Brain microvascular endothelial cell (primary cell): ENCODE measurements around the gene MBNL1.
"Not testable (repeated sequence)": the region's sequence is repeated elsewhere in the genome, so short reads cannot be mapped to it uniquely, and the experiment has no call there.

ENCODE experiments used
- DNase-seq: peaks from one replicate; pipeline ENCODE4 v3.0.0-alpha.2; 2020
- H3K27ac ChIP-seq: fragments of 250-450 bp; sonication (Bioruptor Pico); 2 replicates; pipeline ENCODE4 v1.5.1; 2020; ENCODE audit warnings: mild to moderate bottlenecking, moderate library complexity
- H3K27me3 ChIP-seq: fragments of 250-450 bp; sonication (Bioruptor Pico); replicated peaks from 2 replicates; pipeline ENCODE4 v1.5.1; 2020; ENCODE audit warnings: mild to moderate bottlenecking
- H3K36me3 ChIP-seq: fragments of 250-450 bp; sonication (Bioruptor Pico); replicated peaks from 2 replicates; pipeline ENCODE4 v1.5.1; 2020; ENCODE audit warnings: mild to moderate bottlenecking
- H3K4me3 ChIP-seq: 2 replicates; pipeline ENCODE4 v1.5.1; 2011; ENCODE audit warnings: low read depth, mild to moderate bottlenecking, control low read depth, low read length, moderate library complexity
- in situ Hi-C: cut with HindIII; loops from 2 replicates; pipeline ENCODE4 v1.10.0; 2017; ENCODE audit warnings: low sequenced_read_pairs, low pct_ligation_motif_present
- TF ChIP-seq, protein P1 (sequence below): IDR thresholded peaks from 2 replicates; pipeline ENCODE4 v1.5.1; 2011; ENCODE audit warnings: low read depth, mild to moderate bottlenecking, moderate library complexity, low read length, control low read depth, inconsistent platforms; ENCODE audit errors: missing control alignments

The MBNL1 gene

DNA sequence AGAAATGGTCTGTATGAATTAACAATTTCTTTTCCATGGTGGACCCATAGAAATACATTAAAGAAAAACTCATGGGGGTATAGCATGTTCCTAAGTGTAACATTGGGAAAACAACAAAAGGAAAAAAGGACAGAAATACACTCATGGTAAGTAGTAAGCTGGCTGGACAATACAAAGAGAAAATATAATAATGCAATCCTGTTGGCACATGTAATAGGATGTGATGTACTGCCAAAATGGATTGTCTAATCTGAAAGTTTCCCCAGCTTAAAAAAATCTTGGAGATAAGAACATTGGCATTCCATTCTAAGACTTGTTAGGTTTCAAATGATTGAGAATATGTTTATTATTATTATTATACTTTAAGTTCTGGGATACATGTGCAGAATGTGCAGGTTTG, 128.1 kb downstream of the MBNL1 start:
- H3K4me3 ChIP-seq: no peak overlapping the region
- in situ Hi-C loops: no loop called here
- DNase-seq: no peak
- H3K27me3 ChIP-seq: no peaks in the 10 kb centered on the region
- H3K27ac ChIP-seq: no peak overlapping the region
- TF ChIP-seq, protein P1, sequence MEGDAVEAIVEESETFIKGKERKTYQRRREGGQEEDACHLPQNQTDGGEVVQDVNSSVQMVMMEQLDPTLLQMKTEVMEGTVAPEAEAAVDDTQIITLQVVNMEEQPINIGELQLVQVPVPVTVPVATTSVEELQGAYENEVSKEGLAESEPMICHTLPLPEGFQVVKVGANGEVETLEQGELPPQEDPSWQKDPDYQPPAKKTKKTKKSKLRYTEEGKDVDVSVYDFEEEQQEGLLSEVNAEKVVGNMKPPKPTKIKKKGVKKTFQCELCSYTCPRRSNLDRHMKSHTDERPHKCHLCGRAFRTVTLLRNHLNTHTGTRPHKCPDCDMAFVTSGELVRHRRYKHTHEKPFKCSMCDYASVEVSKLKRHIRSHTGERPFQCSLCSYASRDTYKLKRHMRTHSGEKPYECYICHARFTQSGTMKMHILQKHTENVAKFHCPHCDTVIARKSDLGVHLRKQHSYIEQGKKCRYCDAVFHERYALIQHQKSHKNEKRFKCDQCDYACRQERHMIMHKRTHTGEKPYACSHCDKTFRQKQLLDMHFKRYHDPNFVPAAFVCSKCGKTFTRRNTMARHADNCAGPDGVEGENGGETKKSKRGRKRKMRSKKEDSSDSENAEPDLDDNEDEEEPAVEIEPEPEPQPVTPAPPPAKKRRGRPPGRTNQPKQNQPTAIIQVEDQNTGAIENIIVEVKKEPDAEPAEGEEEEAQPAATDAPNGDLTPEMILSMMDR: no peak
- peaks cover 6% of the 10 kb centered on the region for H3K36me3 ChIP-seq

DNA sequence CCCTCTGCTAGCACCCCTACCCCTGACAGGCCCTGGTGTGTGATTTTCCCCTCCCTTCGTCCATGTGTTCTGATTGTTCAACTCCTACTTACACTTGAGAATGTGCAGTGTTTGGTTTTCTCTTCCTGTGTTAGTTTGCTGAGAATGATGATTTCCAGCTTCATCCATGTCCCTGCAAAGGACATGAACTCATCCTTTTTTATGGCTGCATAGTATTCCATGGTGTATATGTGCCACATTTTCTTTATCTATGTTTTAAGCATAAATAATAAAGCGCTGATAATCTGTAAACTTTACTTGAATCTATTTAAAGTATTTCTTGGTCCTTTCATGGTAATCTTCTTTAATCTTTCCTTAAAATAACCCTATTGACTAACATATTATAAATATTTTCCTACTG, 128.6 kb downstream of the MBNL1 start:
- DNase-seq, H3K27ac ChIP-seq, H3K4me3 ChIP-seq, H3K36me3 ChIP-seq, H3K27me3 ChIP-seq, in situ Hi-C loops: not testable (repeated sequence)

DNA sequence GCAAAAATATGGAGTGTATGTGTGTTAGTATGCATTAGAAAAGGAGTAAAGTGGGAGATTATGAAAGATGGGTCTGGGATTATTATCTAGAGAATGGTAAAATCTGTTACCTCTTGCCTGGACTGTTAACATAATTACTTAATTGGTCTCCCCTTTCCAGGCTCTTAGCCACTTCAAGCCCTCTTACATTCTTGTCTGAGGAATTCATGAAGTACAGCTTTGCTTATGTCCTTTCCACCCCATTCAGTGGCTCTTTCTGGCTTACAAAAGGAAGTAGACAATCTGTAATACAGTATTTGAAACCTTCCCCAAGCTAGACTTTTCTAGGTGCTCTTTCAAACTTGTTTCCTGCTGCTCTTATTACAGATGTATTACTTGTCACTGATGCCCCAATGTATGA, 129.8 kb downstream of the MBNL1 start:
- Histone ChIP-seq H3K36me3 (peaks cover 6% of the 10 kb centered on the region), H3K4me3 (no peak overlapping the region), H3K27me3 (no peaks in the 10 kb centered on the region), H3K27ac (peak overlapping the region; percentile 57)
- DNase-seq: no peak
- TF ChIP-seq, protein P1: no peak
- in situ Hi-C loops: no loop called here

DNA sequence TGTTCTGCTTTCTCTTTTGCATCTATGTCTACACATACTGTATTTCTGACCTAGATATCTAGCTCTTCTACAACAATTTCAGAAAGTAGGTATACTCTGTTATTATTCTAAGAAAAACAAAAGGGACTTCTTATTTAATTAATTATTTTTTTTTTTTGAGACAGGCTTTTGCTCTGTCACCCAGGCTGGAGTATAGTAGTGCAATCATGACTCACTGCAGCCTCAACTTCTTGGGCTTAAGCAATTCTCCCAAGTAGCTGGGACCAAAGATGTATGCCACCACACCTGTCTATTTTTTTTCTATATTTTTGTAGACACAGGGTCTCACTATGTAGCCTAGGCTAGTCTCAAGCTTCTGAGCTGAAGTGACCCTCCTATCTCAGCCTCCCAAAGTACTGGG, 130.6 kb downstream of the MBNL1 start:
- no peak overlapping the region for H3K4me3 ChIP-seq
- in situ Hi-C loops: no loop called here
- peaks cover 6% of the 10 kb centered on the region for H3K36me3 ChIP-seq
- TF ChIP-seq, protein P1: no peak
- H3K27me3 ChIP-seq: no peaks in the 10 kb centered on the region
- H3K27ac ChIP-seq: peak overlapping the region; percentile 57
- DNase-seq: peak; percentile 55

DNA sequence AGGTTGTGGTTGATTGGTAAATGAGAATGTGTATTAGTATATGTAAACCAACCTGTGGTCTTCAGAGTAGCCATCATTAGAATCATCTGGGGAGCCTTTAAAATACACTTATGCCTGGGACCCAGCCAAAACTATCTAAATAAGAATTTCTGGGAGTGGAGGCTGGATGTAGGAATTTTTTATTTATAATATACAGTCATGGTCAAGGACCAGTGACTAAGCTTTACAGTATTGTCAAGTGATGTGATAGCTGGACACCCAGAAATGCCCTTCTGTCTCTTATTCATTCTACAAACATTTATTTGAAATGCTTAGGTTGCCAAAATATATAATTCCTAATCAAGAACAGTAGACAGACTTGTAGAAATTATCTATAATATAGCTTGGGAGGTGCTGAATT, 132.2 kb downstream of the MBNL1 start:
- in situ Hi-C loops: no loop called here
- Histone ChIP-seq H3K27me3 (no peaks in the 10 kb centered on the region), H3K36me3 (peaks cover 2% of the 10 kb centered on the region), H3K4me3 (no peak overlapping the region), H3K27ac (peak overlapping the region; percentile 59)
- TF ChIP-seq, protein P1: no peak
- DNase-seq: peak; percentile 69

DNA sequence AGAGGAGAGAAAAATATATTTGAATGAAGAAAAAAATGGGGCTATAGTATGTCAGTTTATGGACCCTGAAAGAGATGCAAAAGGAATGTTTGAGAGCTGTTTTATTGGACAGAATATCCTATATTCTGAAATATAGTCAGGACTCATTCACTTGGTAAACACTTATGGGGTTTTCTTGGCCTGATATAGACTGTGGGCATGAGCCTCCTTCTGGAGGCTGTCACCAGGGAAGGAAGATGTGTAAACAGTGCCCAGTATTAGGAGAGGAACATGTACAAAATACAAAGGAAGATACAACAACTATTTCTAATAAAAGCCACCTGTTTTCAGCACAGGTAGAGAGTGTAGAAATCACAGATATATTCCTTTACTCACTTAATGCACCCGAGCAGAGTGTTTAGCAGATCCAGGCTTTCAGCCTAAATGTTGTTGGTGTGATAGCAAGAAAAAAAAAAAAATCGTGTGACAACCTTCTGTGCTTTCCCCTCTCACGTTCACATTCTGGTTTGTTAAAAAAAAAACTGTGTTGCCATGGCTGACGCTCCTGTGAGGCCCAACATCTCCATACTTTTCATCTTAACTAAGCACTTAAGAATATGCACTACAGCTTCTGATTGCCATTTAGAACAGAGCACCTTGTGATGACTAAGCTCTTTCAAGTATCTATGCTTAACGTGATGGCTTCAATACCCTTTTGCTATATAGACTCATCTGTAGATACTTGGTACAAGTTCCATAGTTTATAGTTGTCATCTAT, 134.1 kb downstream of the MBNL1 start:
- Histone ChIP-seq H3K4me3 (no peak overlapping the region), H3K27me3 (no peaks in the 10 kb centered on the region), H3K27ac (no peak overlapping the region), H3K36me3 (no peaks in the 10 kb centered on the region)
- in situ Hi-C loops: no loop called here
- TF ChIP-seq, protein P1: no peak
- DNase-seq: no peak
